HepG2 (cell line): ENCODE data around the gene DCUN1D4. TPM values are rescaled to one million over a fixed set of nuclear protein-coding genes. Genes with fewer than 3 reads are reported as not detected.

Source experiments
- BCL6 ChIP-seq: IDR thresholded peaks from 2 replicates; pipeline ENCODE4 v1.6.1; 2016; ENCODE audit warnings: missing genetic modification reagents, missing compliant biosample characterization
- EED ChIP-seq: sonication (generic); formaldehyde crosslinking; IDR thresholded peaks from 2 replicates; pipeline ENCODE4 v1.5.0; 2020; ENCODE audit warnings: mild to moderate bottlenecking, missing genetic modification reagents
- GTF3A ChIP-seq: sonication (generic); formaldehyde crosslinking; conservative IDR thresholded peaks from 2 replicates; pipeline ENCODE4 v1.4.0; 2020; ENCODE audit warnings: mild to moderate bottlenecking, missing genetic modification reagents
- KDM5A ChIP-seq: fragments of 200-600 bp; sonication (generic); IDR thresholded peaks from 2 replicates; pipeline ENCODE4 v1.7.0; 2018; ENCODE audit warnings: antibody characterized with exemption, mild to moderate bottlenecking, low read length, borderline replicate concordance
- PCBP1 ChIP-seq: fragments of 200-400 bp; formaldehyde crosslinking; IDR thresholded peaks from 2 replicates; pipeline ENCODE4 v1.6.1; 2017; ENCODE audit warnings: mild to moderate bottlenecking, low read depth, low read length, borderline replicate concordance
- PRMT3 ChIP-seq: sonication (generic); formaldehyde crosslinking; IDR thresholded peaks from 2 replicates; pipeline ENCODE4 v1.8.1; 2022; ENCODE audit warnings: low read depth, mild to moderate bottlenecking, moderate library complexity, missing genetic modification reagents, borderline replicate concordance
- ZBTB38 ChIP-seq: sonication (generic); formaldehyde crosslinking; IDR thresholded peaks from 2 replicates; pipeline ENCODE4 v1.5.1; 2020; ENCODE audit warnings: mild to moderate bottlenecking, missing genetic modification reagents
- ZC3H13 ChIP-seq: sonication (generic); formaldehyde crosslinking; IDR thresholded peaks from 2 replicates; pipeline ENCODE4 v1.8.1; 2023; ENCODE audit warnings: mild to moderate bottlenecking, missing genetic modification reagents, moderate library complexity
- ZNF572 ChIP-seq: sonication (generic); formaldehyde crosslinking; IDR thresholded peaks from 2 replicates; pipeline ENCODE4 v1.5.1; 2020; ENCODE audit warnings: mild to moderate bottlenecking, missing genetic modification reagents
- ZNF761 ChIP-seq: sonication (generic); formaldehyde crosslinking; conservative IDR thresholded peaks from 2 replicates; pipeline ENCODE4 v1.4.0; 2020; ENCODE audit warnings: mild to moderate bottlenecking, missing genetic modification reagents
- ZZZ3 ChIP-seq: sonication (generic); formaldehyde crosslinking; IDR thresholded peaks from 2 replicates; pipeline ENCODE4 v1.4.0; 2020; ENCODE audit warnings: missing genetic modification reagents, mild to moderate bottlenecking, borderline replicate concordance
- polyA plus RNA-seq, 8 experiments: library from polyadenylated mRNA; depleted of rRNA in 3 of 8; stranded (reverse) in 7 of 8; unstranded in 1 of 8; fragments of >200 nt; fragmentation: Illumina TruSeq in 4 of 8; extraction: Trizol in 4 of 8; gene quantifications; 2 replicates each; pipeline versions ENCODE4 v1.2.1 to v1.2.3, GENCODE V29; 2011 to 2016; ENCODE audit warnings: low read depth in 4 of 8, missing spikeins in 1 of 8, mixed read lengths in 1 of 8; ENCODE audit not compliant: insufficient read depth in 1 of 8
- total RNA-seq, 5 experiments: library from RNA; depleted of rRNA; stranded (reverse); fragments of >200 nt; fragmentation: Illumina TruSeq; extraction: Trizol; gene quantifications; 2 replicates each; pipeline ENCODE4 v1.2.3, GENCODE V29; 2016; ENCODE audit warnings: low read depth in 1 of 5
- TF ChIP-seq, protein P1 (sequence below): IDR thresholded peaks from 2 replicates; pipeline ENCODE4 v1.6.1; 2016; ENCODE audit warnings: low read depth, borderline replicate concordance
- TF ChIP-seq, protein P2 (sequence below): fragments of 450-650 bp; IDR thresholded peaks from 2 replicates; pipeline ENCODE4 v1.6.1; 2017; ENCODE audit warnings: mild to moderate bottlenecking
- TF ChIP-seq, protein P3 (sequence below): IDR thresholded peaks from 2 replicates; pipeline ENCODE4 v1.6.1; 2018; ENCODE audit warnings: missing genetic modification reagents
- TF ChIP-seq, protein P4 (sequence below), 2 experiments: sonication (generic) in 1 of 2; formaldehyde crosslinking in 1 of 2; IDR thresholded peaks; 2 replicates each; pipeline versions ENCODE4 v1.4.0 to v1.6.1; 2016 to 2020; ENCODE audit warnings: borderline replicate concordance in 1 of 2, low read depth in 1 of 2, mild to moderate bottlenecking in 1 of 2, missing genetic modification reagents in 1 of 2
- TF ChIP-seq, protein P5 (sequence below): sonication (generic); formaldehyde crosslinking; IDR thresholded peaks from 2 replicates; pipeline ENCODE4 v1.4.0; 2020; ENCODE audit warnings: missing genetic modification reagents; ENCODE audit errors: not compliant biosample characterization
- TF ChIP-seq, protein P6 (sequence below): IDR thresholded peaks from 2 replicates; pipeline ENCODE4 v1.6.1; 2016; ENCODE audit warnings: low read depth, control low read depth

Gene DCUN1D4
- total and polyA plus RNA-seq, 2 of the 13 experiments (the other 11 are each of a cell fraction or from before 2014, with no cell fraction given) = 27.9 to 44.4 TPM

DNA sequence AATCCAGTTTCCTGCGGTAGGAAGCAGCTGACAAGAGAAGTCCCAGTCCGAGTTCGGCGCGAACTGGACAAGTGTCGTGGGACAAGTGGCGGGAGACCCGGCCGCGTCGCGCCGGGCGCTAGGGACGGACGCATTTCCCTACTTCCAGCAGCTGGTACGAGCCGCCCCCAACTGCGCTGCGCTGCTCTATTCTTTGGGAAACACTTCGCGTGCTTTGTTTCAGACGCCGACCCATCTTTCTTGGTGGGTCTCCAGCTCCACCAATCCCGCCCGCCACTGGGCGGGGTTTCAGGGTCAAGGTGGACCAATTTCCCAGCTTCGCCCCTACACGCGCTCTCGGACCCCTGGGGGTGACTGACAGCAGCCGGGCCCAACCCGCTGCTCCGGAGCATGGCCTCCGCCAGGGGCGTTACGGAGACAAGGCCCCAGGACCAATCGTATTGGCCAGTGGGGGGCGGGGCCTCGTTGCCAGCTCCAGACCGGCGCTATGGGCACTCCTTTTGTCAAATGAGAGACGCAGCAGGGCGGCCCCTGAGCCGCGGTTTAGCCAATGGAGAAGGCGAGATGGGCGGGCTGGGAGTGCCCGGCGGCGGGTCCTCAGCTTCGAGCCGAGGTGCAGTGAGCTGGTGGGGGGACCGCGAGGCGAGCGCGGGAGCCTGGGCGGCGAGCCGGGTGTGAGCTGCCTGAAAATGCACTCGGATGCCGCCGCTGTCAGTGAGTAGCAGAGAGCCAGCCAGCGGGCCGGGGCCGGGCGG lies at the start of gene DCUN1D4 (continued):
- TF ChIP-seq ZNF572 (CRISPR knock-in tag) = no peak
- TF ChIP-seq, protein P1, sequence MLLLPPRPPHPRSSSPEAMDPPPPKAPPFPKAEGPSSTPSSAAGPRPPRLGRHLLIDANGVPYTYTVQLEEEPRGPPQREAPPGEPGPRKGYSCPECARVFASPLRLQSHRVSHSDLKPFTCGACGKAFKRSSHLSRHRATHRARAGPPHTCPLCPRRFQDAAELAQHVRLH = no peak
- TF ChIP-seq BCL6 (CRISPR knock-in tag) = no peak
- no peak for TF ChIP-seq EED (CRISPR knock-in tag)
- TF ChIP-seq, protein P2, sequence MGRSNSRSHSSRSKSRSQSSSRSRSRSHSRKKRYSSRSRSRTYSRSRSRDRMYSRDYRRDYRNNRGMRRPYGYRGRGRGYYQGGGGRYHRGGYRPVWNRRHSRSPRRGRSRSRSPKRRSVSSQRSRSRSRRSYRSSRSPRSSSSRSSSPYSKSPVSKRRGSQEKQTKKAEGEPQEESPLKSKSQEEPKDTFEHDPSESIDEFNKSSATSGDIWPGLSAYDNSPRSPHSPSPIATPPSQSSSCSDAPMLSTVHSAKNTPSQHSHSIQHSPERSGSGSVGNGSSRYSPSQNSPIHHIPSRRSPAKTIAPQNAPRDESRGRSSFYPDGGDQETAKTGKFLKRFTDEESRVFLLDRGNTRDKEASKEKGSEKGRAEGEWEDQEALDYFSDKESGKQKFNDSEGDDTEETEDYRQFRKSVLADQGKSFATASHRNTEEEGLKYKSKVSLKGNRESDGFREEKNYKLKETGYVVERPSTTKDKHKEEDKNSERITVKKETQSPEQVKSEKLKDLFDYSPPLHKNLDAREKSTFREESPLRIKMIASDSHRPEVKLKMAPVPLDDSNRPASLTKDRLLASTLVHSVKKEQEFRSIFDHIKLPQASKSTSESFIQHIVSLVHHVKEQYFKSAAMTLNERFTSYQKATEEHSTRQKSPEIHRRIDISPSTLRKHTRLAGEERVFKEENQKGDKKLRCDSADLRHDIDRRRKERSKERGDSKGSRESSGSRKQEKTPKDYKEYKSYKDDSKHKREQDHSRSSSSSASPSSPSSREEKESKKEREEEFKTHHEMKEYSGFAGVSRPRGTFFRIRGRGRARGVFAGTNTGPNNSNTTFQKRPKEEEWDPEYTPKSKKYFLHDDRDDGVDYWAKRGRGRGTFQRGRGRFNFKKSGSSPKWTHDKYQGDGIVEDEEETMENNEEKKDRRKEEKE = no peak
- peak; percentile 57 for TF ChIP-seq ZBTB38 (CRISPR knock-in tag)
- no peak for TF ChIP-seq PRMT3 (CRISPR knock-in tag)
- TF ChIP-seq, protein P3, sequence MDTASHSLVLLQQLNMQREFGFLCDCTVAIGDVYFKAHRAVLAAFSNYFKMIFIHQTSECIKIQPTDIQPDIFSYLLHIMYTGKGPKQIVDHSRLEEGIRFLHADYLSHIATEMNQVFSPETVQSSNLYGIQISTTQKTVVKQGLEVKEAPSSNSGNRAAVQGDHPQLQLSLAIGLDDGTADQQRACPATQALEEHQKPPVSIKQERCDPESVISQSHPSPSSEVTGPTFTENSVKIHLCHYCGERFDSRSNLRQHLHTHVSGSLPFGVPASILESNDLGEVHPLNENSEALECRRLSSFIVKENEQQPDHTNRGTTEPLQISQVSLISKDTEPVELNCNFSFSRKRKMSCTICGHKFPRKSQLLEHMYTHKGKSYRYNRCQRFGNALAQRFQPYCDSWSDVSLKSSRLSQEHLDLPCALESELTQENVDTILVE (CRISPR knock-in tag) = 0 out of 2 replicates have a peak, but pooled peaks have one; percentile 44
- TF ChIP-seq, protein P4, sequence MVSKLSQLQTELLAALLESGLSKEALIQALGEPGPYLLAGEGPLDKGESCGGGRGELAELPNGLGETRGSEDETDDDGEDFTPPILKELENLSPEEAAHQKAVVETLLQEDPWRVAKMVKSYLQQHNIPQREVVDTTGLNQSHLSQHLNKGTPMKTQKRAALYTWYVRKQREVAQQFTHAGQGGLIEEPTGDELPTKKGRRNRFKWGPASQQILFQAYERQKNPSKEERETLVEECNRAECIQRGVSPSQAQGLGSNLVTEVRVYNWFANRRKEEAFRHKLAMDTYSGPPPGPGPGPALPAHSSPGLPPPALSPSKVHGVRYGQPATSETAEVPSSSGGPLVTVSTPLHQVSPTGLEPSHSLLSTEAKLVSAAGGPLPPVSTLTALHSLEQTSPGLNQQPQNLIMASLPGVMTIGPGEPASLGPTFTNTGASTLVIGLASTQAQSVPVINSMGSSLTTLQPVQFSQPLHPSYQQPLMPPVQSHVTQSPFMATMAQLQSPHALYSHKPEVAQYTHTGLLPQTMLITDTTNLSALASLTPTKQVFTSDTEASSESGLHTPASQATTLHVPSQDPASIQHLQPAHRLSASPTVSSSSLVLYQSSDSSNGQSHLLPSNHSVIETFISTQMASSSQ (IDR thresholded peaks at IDR 0.05; ENCODE audit: low read depth) = no peak
- TF ChIP-seq, protein P4 (CRISPR knock-in tag; IDR thresholded peaks at IDR 0.05; ENCODE audit: borderline replicate concordance) = no peak
- TF ChIP-seq ZNF761 = no peak
- 0 out of 2 replicates have a peak, but pooled peaks have one; percentile 15 for TF ChIP-seq ZC3H13 (CRISPR knock-in tag)
- TF ChIP-seq, protein P5, sequence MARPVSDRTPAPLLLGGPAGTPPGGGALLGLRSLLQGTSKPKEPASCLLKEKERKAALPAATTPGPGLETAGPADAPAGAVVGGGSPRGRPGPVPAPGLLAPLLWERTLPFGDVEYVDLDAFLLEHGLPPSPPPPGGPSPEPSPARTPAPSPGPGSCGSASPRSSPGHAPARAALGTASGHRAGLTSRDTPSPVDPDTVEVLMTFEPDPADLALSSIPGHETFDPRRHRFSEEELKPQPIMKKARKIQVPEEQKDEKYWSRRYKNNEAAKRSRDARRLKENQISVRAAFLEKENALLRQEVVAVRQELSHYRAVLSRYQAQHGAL (CRISPR knock-in tag) = no peak
- TF ChIP-seq PCBP1 = peak; percentile 92
- no peak for TF ChIP-seq GTF3A (CRISPR knock-in tag)
- 0 out of 2 replicates have a peak, but pooled peaks have one; percentile 30 for TF ChIP-seq KDM5A
- no peak for TF ChIP-seq ZZZ3
- TF ChIP-seq, protein P6, sequence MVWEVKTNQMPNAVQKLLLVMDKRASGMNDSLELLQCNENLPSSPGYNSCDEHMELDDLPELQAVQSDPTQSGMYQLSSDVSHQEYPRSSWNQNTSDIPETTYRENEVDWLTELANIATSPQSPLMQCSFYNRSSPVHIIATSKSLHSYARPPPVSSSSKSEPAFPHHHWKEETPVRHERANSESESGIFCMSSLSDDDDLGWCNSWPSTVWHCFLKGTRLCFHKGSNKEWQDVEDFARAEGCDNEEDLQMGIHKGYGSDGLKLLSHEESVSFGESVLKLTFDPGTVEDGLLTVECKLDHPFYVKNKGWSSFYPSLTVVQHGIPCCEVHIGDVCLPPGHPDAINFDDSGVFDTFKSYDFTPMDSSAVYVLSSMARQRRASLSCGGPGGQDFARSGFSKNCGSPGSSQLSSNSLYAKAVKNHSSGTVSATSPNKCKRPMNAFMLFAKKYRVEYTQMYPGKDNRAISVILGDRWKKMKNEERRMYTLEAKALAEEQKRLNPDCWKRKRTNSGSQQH = no peak
